ENCODE measurements around the gene TIGD2.

- no peak for TF ChIP-seq POLR2A (IDR thresholded peaks at IDR 0.05)
- TF ChIP-seq, protein P1, sequence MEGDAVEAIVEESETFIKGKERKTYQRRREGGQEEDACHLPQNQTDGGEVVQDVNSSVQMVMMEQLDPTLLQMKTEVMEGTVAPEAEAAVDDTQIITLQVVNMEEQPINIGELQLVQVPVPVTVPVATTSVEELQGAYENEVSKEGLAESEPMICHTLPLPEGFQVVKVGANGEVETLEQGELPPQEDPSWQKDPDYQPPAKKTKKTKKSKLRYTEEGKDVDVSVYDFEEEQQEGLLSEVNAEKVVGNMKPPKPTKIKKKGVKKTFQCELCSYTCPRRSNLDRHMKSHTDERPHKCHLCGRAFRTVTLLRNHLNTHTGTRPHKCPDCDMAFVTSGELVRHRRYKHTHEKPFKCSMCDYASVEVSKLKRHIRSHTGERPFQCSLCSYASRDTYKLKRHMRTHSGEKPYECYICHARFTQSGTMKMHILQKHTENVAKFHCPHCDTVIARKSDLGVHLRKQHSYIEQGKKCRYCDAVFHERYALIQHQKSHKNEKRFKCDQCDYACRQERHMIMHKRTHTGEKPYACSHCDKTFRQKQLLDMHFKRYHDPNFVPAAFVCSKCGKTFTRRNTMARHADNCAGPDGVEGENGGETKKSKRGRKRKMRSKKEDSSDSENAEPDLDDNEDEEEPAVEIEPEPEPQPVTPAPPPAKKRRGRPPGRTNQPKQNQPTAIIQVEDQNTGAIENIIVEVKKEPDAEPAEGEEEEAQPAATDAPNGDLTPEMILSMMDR (IDR thresholded peaks at IDR 0.05): no peak
These were observed 25.2 kb downstream of the TIGD2 start for GRCh38 chr4:89136525-89136924.
